ENCODE measurements around the gene AGPS.

- no peak for TF ChIP-seq CTCF (IDR thresholded peaks at IDR 0.05)
- TF ChIP-seq POLR2A (IDR thresholded peaks at IDR 0.05) = no peak
These were observed 192.8 kb downstream of the AGPS start for GRCh38 chr2:177585234-177585863.
